Stimulated activated CD8-positive, alpha-beta memory T cell treated with anti-CD3 and anti-CD28 coated beads, Interleukin-15, amount 100 ng/mL, for 48 hours (primary cell): ENCODE results near the gene PLCD3.

Experiments used
- DNase-seq, 2 donors: peaks; one replicate each; pipeline ENCODE4 v3.0.0-alpha.2; 2020; ENCODE audit warnings: low read depth in 2 of 2

The PLCD3 gene, protein sequence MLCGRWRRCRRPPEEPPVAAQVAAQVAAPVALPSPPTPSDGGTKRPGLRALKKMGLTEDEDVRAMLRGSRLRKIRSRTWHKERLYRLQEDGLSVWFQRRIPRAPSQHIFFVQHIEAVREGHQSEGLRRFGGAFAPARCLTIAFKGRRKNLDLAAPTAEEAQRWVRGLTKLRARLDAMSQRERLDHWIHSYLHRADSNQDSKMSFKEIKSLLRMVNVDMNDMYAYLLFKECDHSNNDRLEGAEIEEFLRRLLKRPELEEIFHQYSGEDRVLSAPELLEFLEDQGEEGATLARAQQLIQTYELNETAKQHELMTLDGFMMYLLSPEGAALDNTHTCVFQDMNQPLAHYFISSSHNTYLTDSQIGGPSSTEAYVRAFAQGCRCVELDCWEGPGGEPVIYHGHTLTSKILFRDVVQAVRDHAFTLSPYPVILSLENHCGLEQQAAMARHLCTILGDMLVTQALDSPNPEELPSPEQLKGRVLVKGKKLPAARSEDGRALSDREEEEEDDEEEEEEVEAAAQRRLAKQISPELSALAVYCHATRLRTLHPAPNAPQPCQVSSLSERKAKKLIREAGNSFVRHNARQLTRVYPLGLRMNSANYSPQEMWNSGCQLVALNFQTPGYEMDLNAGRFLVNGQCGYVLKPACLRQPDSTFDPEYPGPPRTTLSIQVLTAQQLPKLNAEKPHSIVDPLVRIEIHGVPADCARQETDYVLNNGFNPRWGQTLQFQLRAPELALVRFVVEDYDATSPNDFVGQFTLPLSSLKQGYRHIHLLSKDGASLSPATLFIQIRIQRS

DNA sequence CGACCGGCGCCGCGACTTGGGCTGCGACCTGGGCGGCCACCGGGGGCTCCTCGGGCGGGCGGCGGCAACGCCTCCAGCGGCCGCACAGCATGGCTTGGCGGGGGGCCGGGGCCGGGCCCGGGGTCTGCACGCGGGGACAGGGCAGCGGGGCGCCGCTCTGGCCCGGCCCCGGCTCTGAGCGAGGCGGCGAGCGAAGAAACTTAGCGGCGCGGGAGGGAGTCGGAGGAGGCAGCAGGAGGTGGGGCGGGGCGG is at the start of gene PLCD3:
PLCD3 (minus strand) TSS at position 196 of the 252 bp plus-strand sequence; CDS start at position 91, 105 bp downstream.
- DNase-seq = no peak

DNA sequence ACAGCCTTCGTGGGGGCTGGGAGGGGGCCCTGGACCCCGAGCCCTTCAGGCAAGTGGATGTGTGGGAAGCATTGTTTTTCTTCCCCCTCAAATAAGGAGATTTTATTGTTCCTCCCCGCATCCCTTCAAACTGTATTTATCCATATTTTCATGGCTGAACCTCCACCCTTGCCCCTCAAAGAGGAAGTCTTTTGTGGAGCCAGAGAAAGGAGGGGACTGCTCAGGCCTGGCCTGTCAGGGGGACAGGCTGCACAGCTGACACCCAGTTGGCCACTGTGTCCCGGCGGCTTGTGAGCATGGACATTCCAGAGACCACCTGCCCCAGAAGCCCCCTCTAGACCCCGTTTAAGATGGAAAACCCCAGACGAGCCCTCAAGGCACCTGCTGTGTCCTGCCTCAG is 45.2 kb upstream of the PLCD3 start:
- no peak for DNase-seq

DNA sequence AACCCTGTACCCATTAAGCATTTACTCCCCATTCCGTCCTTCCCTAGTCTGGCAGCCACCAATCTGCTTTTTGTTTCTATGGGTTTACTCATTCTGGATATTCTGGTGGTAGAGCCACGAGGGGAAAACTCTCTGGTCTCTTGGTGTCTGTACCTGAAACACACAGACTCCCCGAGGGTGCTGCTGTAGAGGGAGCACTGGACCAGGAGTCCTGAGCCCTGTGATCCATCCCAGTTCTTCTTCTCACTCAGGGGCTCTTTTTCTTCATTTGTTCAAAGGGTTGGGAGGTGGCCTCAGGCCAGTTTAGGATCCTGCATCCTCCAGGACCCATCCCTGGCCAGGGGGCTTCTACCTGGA is 43.4 kb upstream of the PLCD3 start:
- DNase-seq = no peak

DNA sequence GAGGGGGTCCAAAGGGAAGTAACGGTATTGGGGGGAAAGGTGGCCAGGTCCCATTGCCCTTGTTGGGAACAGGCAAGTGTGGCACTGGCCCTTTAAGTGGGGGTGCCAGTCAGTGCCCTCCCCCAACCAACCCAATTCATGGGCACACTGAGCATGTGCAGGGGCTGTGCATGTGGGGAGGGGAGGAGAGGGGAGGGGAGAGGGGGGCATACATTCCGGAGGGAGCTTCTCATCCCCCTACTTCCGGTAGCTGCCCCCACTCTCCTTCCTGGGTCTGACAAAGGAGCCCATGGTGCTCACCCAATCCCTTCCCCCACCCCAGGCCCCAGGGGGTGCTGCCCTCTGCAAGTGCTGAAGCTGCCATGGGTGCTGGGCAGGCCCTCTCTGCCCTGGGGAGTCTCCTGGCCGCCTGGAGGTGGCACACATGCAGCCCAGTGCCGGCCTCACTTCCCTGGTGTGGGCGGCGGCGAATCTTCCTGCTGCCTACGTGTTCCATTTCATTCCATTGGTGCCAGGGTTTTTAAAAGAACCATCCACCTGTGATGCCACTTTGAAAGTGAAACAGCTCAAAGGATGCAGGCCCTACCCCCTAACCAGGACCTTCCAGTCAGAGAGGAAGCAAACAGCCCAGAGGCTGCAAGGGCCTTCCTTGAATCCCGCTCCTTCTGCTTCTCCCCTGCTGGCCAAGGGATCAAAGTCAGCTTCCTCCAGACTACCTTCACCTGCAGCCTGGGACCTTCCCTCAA is 40.4 kb upstream of the PLCD3 start:
- DNase-seq = peak; percentile 24 to 49

DNA sequence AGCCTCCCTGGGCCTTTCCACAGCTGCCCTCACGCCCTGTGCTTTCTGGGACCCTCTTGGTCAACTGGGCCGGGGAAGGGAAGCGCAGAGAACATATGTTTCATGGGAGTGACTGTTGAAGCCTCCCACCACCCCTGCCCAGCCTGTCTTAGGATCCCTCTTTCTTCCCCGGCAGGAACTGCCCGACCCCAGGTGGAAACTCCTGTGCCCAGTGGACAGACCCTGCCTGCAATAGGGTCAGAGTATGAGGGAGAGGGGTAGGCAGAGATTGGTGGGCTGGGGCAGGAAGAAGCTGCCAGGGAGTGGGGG is 39.9 kb upstream of the PLCD3 start:
- no peak for DNase-seq

DNA sequence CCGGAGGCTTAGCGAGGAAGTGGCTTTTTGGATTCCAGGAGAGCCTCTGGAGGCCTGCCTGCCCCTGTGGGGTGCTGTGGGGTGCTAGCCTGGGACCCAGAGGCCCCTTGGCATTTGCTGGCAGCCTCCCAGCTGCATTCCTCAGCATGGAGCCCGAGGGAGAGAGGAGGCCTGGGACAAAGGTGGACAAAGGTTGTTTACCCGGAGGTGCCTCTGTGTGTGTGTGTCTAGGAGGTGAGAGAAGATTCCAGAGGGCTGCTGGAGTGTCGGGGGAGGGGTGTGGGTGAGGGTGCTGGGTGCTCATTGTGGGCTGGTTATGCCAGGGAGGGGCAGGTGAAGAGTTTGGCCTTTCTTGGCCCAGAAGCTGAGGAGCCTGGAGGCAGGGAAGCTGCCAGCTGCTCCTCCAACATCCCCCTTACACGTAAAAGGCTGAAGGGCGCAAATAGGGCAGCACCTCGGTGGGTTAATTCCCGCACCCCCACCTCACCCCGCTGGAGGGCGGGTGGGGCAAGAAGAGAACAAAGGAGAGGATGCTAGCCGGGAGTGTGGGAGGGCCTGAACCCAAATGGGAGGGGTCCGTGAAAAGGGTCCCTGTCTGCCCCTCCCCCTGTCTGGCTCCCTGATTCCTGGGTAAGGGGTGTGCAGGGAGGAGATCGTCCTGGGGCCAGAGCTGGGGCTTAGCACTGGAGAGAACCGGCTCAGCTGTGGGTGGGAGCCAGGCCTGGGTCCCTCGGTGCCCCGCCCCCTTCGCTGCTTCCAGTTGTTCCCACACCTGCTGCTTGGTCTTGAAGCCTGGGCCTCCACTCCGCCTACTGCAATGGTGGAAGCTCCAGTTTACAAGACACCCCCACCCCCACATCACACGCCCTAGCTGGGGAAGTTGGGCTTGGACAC is 39.3 kb upstream of the PLCD3 start:
- DNase-seq = no peak

DNA sequence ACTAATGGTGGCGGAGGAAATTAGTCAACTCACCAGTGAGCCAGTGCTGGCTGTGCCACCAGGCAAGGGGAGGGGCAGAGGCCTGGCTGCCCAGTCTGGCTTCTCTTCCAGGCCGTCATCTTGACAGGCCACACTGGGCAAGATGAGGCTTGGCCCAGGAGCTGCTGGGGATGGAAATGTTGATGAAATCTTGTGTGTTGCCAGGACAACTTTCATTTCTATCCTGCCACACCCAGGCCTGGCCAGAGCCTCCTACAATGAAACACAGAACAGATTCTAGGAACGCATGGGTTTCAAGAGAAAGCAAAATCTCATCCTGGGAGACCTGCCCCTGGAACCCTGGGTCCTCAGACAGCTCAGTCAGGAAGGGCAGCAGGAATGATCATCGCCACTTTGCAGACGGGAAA is 38.6 kb upstream of the PLCD3 start:
- no peak for DNase-seq

DNA sequence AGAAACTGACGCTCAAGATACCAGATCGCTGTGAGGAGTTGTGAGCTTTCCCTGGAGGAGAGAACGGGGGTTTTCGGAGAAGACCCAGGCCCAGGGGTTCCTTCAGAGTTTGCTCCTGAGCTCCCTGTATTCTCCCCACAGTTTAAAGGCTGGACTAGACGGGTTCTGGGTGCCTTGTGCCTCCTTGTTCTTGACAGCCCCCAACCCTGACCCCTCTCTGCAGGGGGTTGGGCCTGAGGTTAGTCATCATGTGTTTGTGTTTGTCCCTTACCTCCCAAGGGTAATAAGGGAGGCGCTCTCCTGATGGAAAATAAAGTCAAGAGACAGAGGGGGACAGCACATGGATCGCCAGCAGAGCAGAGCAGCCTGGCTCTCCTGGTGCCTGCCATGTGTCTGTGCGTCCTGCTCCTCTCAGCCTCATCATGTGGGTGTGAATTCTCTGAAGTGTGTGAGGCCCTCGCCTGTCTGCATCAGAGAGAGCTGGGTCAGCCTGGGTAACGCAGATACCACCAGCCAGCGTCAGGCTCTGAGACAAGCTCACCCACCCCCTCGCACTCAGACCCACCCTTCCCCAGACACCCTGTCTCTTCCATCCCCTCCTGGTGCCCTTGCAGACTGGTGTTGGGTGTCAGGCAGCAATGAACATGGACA is 38.1 kb upstream of the PLCD3 start:
- no peak for DNase-seq

DNA sequence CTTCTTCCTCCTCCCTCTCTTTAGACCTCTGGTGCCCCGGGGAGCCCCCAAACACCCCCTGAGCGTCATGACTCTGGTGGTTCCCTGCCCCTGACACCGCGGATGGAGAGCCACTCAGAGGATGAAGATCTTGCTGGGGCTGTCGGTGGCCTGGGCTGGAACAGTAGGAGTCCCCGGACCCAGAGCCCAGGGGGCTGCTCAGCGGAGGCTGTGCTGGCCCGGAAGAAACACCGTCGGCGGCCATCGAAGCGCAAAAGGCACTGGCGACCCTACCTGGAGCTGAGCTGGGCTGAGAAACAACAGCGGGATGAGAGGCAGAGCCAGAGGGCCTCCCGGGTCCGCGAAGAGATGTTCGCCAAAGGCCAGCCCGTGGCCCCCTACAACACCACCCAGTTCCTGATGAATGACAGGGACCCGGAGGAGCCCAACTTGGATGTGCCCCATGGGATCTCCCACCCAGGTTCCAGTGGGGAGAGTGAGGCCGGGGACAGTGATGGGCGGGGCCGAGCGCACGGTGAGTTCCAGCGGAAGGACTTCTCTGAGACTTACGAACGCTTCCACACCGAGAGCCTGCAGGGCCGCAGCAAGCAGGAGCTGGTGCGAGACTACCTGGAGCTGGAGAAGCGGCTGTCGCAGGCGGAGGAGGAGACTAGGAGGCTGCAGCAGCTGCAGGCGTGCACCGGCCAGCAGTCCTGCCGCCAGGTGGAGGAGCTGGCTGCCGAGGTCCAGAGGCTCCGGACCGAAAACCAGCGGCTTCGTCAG is 36.9 kb upstream of the PLCD3 start:
- no peak for DNase-seq

DNA sequence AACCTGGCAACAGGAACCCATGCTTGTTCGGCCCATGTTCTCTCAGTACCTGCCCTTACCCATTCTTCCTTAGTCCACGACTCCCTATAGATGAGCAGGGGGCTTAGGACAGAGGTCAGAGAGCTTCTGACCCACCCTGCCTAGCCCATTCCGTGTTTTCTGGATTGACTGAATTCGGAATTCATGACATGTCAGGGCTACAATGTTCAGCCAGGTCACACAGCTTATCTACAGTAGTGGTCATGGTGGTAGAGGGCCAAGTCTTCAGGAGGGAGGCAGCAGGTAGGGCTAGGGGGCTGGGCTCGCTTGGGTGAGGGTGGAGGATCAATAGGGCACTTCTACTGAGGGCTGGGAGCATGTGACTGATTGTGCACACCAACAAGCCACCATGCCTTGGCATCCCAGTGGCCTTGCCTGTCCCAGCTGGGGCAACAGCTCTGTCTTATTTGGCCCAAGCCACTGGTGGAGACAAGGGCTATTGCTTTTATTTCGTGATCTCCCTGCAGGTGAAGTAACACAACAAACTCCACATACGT is 32.5 kb upstream of the PLCD3 start:
- no peak for DNase-seq

DNA sequence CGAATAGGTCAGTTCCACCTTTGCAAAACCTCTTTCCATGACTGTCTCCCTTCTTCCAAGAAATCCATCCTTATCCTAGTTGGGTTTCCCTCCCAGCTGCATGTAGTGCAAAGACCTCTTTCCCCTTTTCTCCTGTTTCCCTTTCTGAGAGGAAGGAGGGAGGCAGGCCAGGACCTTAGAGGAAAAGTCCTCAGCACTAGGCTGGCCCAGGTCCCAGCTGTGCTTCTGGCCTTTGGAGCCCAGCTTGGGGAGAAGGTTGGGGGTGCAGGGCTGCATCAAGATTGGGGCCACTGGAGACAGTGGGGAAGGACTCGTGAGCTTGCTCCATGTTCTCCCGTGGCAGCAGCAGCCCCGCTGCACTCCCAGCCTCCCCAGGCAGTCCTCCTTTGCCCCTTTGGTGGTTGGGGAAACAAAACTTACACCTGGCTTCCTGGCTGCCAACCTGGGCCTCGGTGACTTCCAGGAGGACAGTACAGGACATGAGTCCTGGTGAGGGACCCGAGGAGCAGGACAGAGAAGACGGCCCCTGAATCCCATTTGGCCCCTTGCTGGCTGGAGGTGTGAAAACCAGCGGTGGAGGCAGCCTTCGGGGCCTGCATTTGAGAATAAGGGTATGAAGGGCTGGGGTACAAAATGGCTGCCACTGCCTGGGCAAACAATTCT is 29.8 kb upstream of the PLCD3 start:
- no peak for DNase-seq

DNA sequence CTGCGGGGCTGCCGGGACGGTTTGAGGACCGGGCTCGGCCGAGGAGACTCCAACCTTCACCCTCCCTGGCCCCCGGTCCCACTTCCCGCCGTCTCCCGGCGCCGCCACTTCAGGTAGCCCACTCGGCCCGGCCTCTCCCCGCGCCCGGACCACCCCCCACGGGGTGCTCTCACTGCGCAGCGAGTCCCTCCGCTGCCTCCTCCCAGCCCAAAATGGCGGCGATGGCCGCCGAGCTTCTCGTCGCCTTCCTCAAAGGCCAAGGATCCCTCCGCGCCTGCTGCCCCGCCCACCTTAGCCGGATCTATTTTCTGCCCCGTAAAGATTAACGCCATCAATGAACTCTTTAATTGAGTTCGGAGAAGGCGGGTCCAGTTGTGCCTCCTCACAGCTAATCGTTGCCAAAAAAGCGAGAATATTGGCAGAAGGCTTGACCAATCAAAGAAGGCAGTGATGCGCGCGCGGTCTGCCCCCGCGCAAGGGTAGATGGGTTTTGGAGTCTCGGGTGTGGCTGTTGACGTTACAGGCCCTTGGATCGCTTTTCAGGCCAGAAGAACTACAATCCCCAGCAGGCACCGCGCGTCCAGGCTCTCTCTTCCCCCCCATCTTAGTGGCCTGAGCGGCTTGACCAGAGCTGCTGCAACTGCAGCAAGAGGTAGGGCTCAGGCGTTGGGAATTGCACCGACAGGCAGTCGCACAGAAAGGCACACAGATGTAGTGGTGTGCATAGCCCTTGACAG is 29.1 kb upstream of the PLCD3 start, which contains the start of gene HEXIM2:
HEXIM2 (plus strand) TSS at position 588 of the 737 bp plus-strand sequence. CDS start 919 bp downstream, outside the sequence.
- DNase-seq = peak; percentile 95 to 97

DNA sequence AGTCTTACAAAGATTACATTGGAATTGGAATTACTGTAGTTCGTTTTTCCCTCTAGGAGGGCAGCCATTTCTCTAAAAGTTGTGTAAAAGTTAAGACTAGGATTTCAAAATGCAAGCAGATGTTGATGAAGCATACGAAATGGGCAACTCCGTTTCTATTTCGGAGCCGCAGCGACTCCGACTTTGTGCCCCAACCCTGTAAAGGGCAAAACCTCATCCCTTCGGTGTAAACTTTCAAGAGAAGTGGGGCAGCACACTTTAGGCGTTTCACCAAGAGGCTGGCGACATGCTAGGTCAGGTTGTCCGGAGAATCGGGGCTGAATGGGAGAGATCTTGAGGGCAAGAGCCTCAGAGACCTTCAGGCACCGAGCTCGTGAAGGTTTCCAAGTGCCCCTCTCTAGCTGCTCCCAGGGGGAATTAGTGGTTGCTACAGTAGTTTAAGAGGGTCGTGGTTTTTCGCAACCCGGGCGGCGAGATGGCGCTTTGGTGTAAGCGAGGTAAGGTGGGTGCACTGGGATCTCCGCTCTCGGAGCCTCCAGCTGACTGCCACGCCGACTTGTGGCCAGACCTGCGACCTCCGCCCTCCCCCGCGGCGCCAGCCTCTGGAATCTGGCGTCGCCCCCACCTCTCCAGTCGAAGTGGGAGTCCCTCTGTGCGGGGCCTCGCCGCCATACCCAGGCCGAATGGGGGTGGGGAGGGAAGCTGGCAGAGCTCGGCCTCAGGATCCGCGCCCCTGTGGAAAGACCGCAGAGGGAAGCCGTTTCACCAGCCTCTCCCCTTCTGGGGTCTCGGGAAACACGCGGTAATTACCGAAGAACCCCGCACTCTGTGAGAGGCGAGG is 28.4 kb upstream of the PLCD3 start:
- DNase-seq = peak; percentile 27 to 37

DNA sequence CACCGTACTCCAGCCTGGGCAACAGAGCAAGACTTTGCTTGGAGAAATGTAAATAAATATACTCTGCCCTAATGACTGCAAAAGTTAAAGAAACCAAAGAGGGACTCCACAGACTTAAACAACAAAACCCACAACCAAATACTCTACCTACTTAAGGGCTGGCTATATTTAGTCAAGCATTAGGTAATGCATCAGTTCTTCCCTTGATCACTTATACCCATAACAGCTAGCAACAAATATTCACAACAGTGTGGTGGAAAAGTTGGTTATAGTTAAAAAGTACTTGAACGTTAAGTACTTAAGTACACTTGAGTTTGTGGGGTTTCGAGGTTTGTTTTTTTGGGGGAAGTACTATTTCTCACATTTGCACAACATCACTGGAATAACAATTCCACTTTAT is 23.9 kb upstream of the PLCD3 start:
- DNase-seq = no peak

DNA sequence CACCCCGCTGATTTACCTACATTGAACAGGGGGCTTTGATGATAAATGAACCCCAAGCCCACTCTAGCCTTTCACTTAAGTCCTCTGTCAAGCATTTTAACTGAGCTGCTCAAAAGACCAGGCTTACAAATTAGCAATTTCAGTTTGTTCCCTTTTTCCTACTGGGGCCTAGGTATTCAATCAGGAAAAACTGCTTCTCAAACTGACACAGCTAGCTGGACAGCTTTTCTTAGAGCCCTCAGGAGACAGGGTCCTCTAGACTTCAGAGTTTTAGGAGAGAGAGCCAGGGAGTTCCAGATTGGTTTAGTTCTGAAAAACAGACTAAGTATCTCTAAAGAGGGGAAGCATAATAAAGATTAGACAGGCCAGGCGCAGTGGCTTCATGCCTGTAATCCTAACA is 23.2 kb upstream of the PLCD3 start:
- DNase-seq = no peak

DNA sequence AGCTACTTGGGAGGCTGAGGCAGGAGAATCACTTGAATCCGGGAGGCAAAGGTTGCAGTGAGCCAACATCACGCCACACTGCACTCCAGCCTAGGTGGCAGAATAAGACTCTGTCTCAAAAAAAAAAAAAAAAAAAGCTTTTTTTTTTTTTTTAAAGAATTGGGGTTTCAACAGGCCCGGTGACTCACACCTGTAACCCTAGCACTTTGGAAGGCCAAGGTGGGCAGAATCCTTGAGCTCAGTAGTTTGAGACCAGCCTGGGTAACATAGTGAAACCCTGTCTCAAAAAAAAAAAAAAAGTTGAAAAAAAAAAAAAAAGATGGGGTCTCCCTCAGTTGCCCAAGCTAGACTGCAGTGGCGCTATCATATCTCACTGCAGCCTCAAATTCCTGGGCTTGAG is 22.7 kb upstream of the PLCD3 start:
- no peak for DNase-seq

DNA sequence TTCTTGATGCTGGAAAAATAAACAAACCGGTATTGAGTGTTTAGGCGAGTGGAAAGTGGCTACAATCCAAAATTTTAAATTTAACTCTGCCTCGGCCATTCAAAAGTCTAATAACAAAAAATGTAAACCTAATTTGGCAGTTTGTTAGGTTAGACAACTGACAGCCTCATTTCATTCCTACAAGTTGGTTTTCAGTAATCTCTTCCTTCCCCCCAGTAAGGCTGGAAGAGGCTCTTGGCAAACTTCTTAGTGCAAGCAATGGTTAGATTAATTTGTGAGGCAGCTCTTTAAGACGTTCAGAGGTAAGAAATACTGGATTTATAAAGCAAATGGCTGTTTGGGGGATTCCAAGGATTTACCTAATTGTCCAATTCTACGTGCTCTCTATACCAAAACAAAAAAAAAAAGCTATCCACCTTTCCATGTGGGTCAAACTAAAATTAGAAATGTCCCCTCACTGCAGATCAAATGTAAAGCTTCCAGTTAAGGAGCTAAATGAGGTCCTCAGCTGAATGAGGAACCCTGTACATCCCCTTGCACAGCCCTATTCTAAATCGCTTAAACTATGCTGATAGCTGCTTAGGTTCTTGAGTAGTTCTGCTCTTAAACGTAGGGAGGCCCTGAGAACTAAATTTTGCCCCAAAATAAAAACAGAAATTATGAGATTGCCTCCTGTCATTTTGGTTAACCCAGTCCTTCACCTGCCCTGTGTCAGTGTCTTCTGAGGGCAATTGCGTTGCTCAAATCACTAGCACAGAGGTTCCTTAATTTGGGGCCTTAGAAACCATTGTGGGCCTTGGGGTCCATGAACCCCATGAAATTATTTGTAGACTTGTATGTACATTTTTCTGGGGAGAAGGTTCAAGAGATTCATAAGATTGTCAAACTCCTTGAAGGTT is 18.8 kb upstream of the PLCD3 start:
- no peak for DNase-seq
